ENCODE results near the gene MMADHC.

GRCh38 chr2:149629026-149629425 lies 41.5 kb upstream of the MMADHC start:
- TF ChIP-seq CTCF (IDR thresholded peaks at IDR 0.05; ENCODE audit: insufficient read depth, low read length, poor library complexity, severe bottlenecking) (no peak), EZH2phosphoT487 (conservative IDR thresholded peaks at IDR 0.05; ENCODE audit: low read length) (no peak)
